IMR-90 (cell line): ENCODE measurements around the gene FAM110A. TPM values are rescaled to one million over a fixed set of nuclear protein-coding genes. Genes with fewer than 3 reads are reported as not detected.

Experiments used
- ATAC-seq: fragments of 200-7000 bp; cut with Tn5 transposase; 2 replicates; pipeline ENCODE4 v1.9.1; 2020; ENCODE audit warnings: low read depth, mild to moderate bottlenecking, moderate library complexity
- BruUV-seq: library from RNA; stranded (reverse); fragments of 400-500 nt; replicated peaks from 2 replicates; lab custom pipeline; 2021; lab: Mats Ljungman, UMichigan
- CTCF ChIA-PET: fragments of 300-600 bp; formaldehyde crosslinking; extraction: SDS; loops from one replicate; lab custom pipeline; 2021; ENCODE audit warnings: antibody characterized with exemption; lab: Yijun Ruan, JAX
- POLR2A ChIA-PET: fragments of 300-600 bp; sonication (Branson Sonifier 250); formaldehyde crosslinking; loops from one replicate; lab custom pipeline; 2022; ENCODE audit warnings: antibody characterized with exemption; ENCODE audit not compliant: unreplicated experiment; lab: Charles Lee
- DNase-seq: peaks from one replicate; pipeline ENCODE4 v3.0.0; 2013
- H2AFZ ChIP-seq: replicated peaks from 2 replicates; pipeline ENCODE3; 2013; ENCODE audit warnings: low read length, mild to moderate bottlenecking; ENCODE audit not compliant: poor library complexity
- H2AK5ac ChIP-seq: 2 replicates; pipeline ENCODE4 v1.6.1; 2013; ENCODE audit warnings: low read depth, low read length, inconsistent platforms
- H2AK9ac ChIP-seq: replicated peaks from 2 replicates; pipeline ENCODE3; 2013; ENCODE audit warnings: mild to moderate bottlenecking, low read depth, low read length, moderate library complexity; ENCODE audit not compliant: poor library complexity
- H2BK120ac ChIP-seq: 2 replicates; pipeline ENCODE4 v1.6.1; 2013; ENCODE audit warnings: low read depth, low read length, inconsistent platforms
- H2BK15ac ChIP-seq: 3 replicates; pipeline ENCODE4 v1.6.1; 2013; ENCODE audit warnings: low read depth, low read length, inconsistent platforms
- H2BK20ac ChIP-seq: 2 replicates; pipeline ENCODE4 v1.6.1; 2013; ENCODE audit warnings: low read depth, mild to moderate bottlenecking, inconsistent platforms, low read length, moderate library complexity
- H2BK5ac ChIP-seq: 2 replicates; pipeline ENCODE4 v1.6.1; 2013; ENCODE audit warnings: mild to moderate bottlenecking, low read depth, low read length, inconsistent platforms; ENCODE audit not compliant: poor library complexity, severe bottlenecking
- H3K14ac ChIP-seq: replicated peaks from 2 replicates; pipeline ENCODE4 v1.6.1; 2013; ENCODE audit warnings: low read depth, low read length, inconsistent platforms
- H3K18ac ChIP-seq: 2 replicates; pipeline ENCODE4 v1.6.1; 2013; ENCODE audit warnings: low read depth, low read length, control low read depth
- H3K23ac ChIP-seq: 2 replicates; pipeline ENCODE4 v1.6.1; 2013; ENCODE audit warnings: low read depth, low read length, inconsistent platforms
- H3K27ac ChIP-seq: 2 replicates; pipeline ENCODE4 v1.5.1; 2013; ENCODE audit warnings: mild to moderate bottlenecking, control low read depth, low read length; ENCODE audit not compliant: insufficient read depth
- H3K27me3 ChIP-seq: 2 replicates; pipeline ENCODE4 v1.6.1; 2013; ENCODE audit warnings: low read length; ENCODE audit not compliant: control insufficient read depth, insufficient read depth
- H3K36me3 ChIP-seq: 2 replicates; pipeline ENCODE4 v1.6.1; 2013; ENCODE audit warnings: low read length, mixed read lengths; ENCODE audit not compliant: control insufficient read depth, insufficient read depth
- H3K4ac ChIP-seq: 2 replicates; pipeline ENCODE4 v1.6.1; 2013; ENCODE audit warnings: low read depth, low read length, inconsistent platforms
- H3K4me1 ChIP-seq: 2 replicates; pipeline ENCODE4 v1.6.1; 2013; ENCODE audit warnings: low read length, mixed read lengths; ENCODE audit not compliant: control insufficient read depth, insufficient read depth
- H3K4me2 ChIP-seq: 2 replicates; pipeline ENCODE4 v1.6.1; 2013; ENCODE audit warnings: low read depth, mild to moderate bottlenecking, control low read depth, low read length, moderate library complexity
- H3K4me3 ChIP-seq: 2 replicates; pipeline ENCODE4 v1.5.1; 2013; ENCODE audit warnings: low read depth, mild to moderate bottlenecking, control low read depth, low read length, moderate library complexity; ENCODE audit not compliant: insufficient read depth
- H3K56ac ChIP-seq: 2 replicates; pipeline ENCODE4 v1.6.1; 2013; ENCODE audit warnings: low read length, inconsistent platforms; ENCODE audit not compliant: insufficient read depth; ENCODE audit errors: extremely low read depth
- H3K79me1 ChIP-seq, 2 experiments: 2 replicates each; pipeline ENCODE4 v1.6.1; 2013; ENCODE audit warnings: low read length in 2 of 2, inconsistent platforms in 1 of 2, low read depth in 1 of 2
- H3K9ac ChIP-seq: 2 replicates; pipeline ENCODE4 v1.6.1; 2013; ENCODE audit warnings: low read depth, low read length, control low read depth
- H3K9me1 ChIP-seq: 2 replicates; pipeline ENCODE4 v1.6.1; 2013; ENCODE audit warnings: low read length, inconsistent platforms; ENCODE audit not compliant: insufficient read depth
- H3K9me3 ChIP-seq: 2 replicates; pipeline ENCODE4 v1.6.1; 2013; ENCODE audit warnings: low read length; ENCODE audit not compliant: control insufficient read depth, insufficient read depth
- H4K20me1 ChIP-seq: 2 replicates; pipeline ENCODE4 v1.6.1; 2013; ENCODE audit warnings: low read length, inconsistent platforms; ENCODE audit not compliant: insufficient read depth
- H4K5ac ChIP-seq: 2 replicates; pipeline ENCODE4 v1.6.1; 2013; ENCODE audit warnings: mild to moderate bottlenecking, low read depth, low read length, control low read depth
- H4K8ac ChIP-seq, 2 experiments: 2 replicates each; pipeline ENCODE4 v1.6.1; 2013; ENCODE audit warnings: low read depth in 2 of 2, low read length in 2 of 2, control low read depth in 1 of 2, inconsistent platforms in 1 of 2
- H4K91ac ChIP-seq: 2 replicates; pipeline ENCODE4 v1.6.1; 2013; ENCODE audit warnings: low read depth, low read length, inconsistent platforms; ENCODE audit not compliant: insufficient read depth
- BHLHE40 ChIP-seq: fragments of 150-350 bp; IDR thresholded peaks from 2 replicates; pipeline ENCODE4 v1.6.1; 2016; ENCODE audit warnings: mild to moderate bottlenecking, low read depth, low read length
- CEBPB ChIP-seq: IDR thresholded peaks from 2 replicates; pipeline ENCODE4 v1.6.1; 2012; ENCODE audit warnings: low read depth, low read length, improper control_type of control experiment
- CHD1 ChIP-seq: IDR thresholded peaks from 2 replicates; pipeline ENCODE4 v1.6.1; 2012; ENCODE audit warnings: low read depth, low read length, improper control_type of control experiment
- CTCF ChIP-seq: conservative IDR thresholded peaks from 2 replicates; pipeline ENCODE4 v1.5.1; 2012; ENCODE audit warnings: mild to moderate bottlenecking, low read depth, low read length, improper control_type of control experiment
- dilution Hi-C: fragments of 300-500 bp; cut with HindIII; formaldehyde crosslinking; loops from one replicate; pipeline ENCODE4 v1.14.3; 2018; ENCODE audit warnings: low sequenced_read_pairs; ENCODE audit not compliant: unreplicated experiment
- in situ Hi-C: fragments of 300-500 bp; cut with MboI; formaldehyde crosslinking; loops from 3 replicates; pipeline ENCODE4 v1.14.3; 2019; ENCODE audit warnings: low sequenced_read_pairs, inconsistent platforms, mixed read lengths
- intact Hi-C: fragments of 100-400 bp; cut with micrococcal nuclease; formaldehyde crosslinking; loops from 2 replicates; pipeline ENCODE4 v1.10.0; 2022
- polyA plus RNA-seq, 3 experiments: library from polyadenylated mRNA; depleted of rRNA; stranded (reverse); fragments of >200 nt; gene quantifications; 2 replicates each; pipeline ENCODE4 v1.2.3, GENCODE V29; 2012; ENCODE audit warnings: low replicate concordance in 1 of 3
- total RNA-seq: library from RNA; depleted of rRNA; stranded (reverse); fragments of >200 nt; gene quantifications from 2 replicates; pipeline ENCODE4 v1.2.3, GENCODE V29; 2012

Gene FAM110A
- total and polyA plus RNA-seq, 2 of the 4 experiments (the other 2 are of a cell fraction) = 0.36 to 3.6 TPM

DNA sequence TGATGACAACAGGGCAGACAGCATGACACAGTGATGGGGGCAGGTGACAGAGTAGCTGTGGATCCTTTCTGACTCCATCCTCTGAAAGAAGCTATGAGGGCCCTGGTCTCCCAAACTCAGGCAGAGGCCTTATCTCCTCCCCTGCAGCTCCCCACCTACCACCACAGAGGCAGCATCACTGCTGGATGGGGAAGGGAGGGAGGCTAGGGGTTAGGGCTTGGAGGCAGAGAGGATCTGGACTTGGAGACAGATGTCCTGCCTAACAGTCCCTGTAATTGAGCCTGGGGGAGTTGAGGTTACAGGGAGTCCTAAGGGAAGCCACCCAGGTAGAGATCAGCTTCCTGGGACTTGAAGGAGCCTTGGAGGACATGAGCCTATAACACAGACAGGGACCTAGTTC lies 37.9 kb downstream of the FAM110A start:
- dilution Hi-C loops = no loop called here
- CTCF ChIA-PET = no interaction called here
- POLR2A ChIA-PET = no interaction called here

More for the DNA sequence above, 37.9 kb downstream of the FAM110A start:
- H3K9me1 ChIP-seq = 0 out of 2 replicates have a peak, but pooled peaks cover 2% of the 10 kb centered on the region
- BruUV-seq = no TSS peak
- H2AFZ ChIP-seq = no peak overlapping the region
- DNase-seq = no peak
- TF ChIP-seq BHLHE40 = no peak
- TF ChIP-seq CTCF = no peak
- TF ChIP-seq CEBPB = no peak
- no peak for TF ChIP-seq CHD1
- H4K8ac ChIP-seq = no peak overlapping the region
- in situ Hi-C loops (no loop called here), intact Hi-C loops (no loop called here)
- H3K27me3 ChIP-seq = peaks cover 10% of the 10 kb centered on the region
- H2AK5ac ChIP-seq = no peak overlapping the region
- H3K4me2 ChIP-seq = no peak overlapping the region
- no peak overlapping the region for H3K4ac ChIP-seq
- no peak overlapping the region for H3K23ac ChIP-seq
- H3K9ac ChIP-seq = no peak overlapping the region
- H3K4me3 ChIP-seq = no peak overlapping the region
- H2BK5ac ChIP-seq = no peak overlapping the region
- no peaks in the 10 kb centered on the region for H3K79me1 ChIP-seq
- H4K20me1 ChIP-seq = no peaks in the 10 kb centered on the region
- no peaks in the 10 kb centered on the region for H3K36me3 ChIP-seq
- H2BK120ac ChIP-seq = no peak overlapping the region
- H4K91ac ChIP-seq = no peak overlapping the region
- H3K14ac ChIP-seq = no peak overlapping the region
- H3K4me1 ChIP-seq = no peaks in the 10 kb centered on the region
- no peak overlapping the region for H3K18ac ChIP-seq
- H3K9me3 ChIP-seq = no peaks in the 10 kb centered on the region
- H2BK20ac ChIP-seq = no peak overlapping the region
- no peak for ATAC-seq
- no peak overlapping the region for H3K56ac ChIP-seq
- no peak overlapping the region for H2BK15ac ChIP-seq
- H3K27ac ChIP-seq = no peak overlapping the region
- no peak overlapping the region for H2AK9ac ChIP-seq
- H4K5ac ChIP-seq = no peak overlapping the region
